Raji (cell line): ENCODE measurements around the gene USP34.

Experiments used
- POLR2A ChIP-seq: IDR thresholded peaks from 2 replicates; pipeline ENCODE4 v1.6.1; 2011; ENCODE audit warnings: low read depth, low read length, control low read depth; ENCODE audit not compliant: insufficient read depth

USP34 gene

GRCh38 chr2:61238219-61239012 lies 232.5 kb downstream of the USP34 start:
- TF ChIP-seq POLR2A, result no peak

- no peak for TF ChIP-seq POLR2A
Observed at GRCh38 chr2:61235716-61236115, 235.2 kb downstream of the USP34 start.

- no peak for TF ChIP-seq POLR2A
Observed at GRCh38 chr2:61233581-61233980, 237.3 kb downstream of the USP34 start.

- TF ChIP-seq POLR2A, result no peak
Observed at GRCh38 chr2:61229936-61230335, 241.0 kb downstream of the USP34 start.

GRCh38 chr2:61222567-61222966 lies 248.3 kb downstream of the USP34 start:
- TF ChIP-seq POLR2A, result no peak

GRCh38 chr2:61221819-61222218 lies 249.1 kb downstream of the USP34 start:
- TF ChIP-seq POLR2A, result no peak

GRCh38 chr2:61220768-61221167 lies 250.1 kb downstream of the USP34 start:
- no peak for TF ChIP-seq POLR2A

GRCh38 chr2:61218817-61219170 lies 252.1 kb downstream of the USP34 start:
- TF ChIP-seq POLR2A, result no peak

GRCh38 chr2:61218076-61218816 lies 252.6 kb downstream of the USP34 start:
- TF ChIP-seq POLR2A, result no peak

GRCh38 chr2:61214171-61214570 lies 256.7 kb downstream of the USP34 start:
- TF ChIP-seq POLR2A, result no peak

GRCh38 chr2:61210332-61210981 lies 260.4 kb downstream of the USP34 start:
- TF ChIP-seq POLR2A, result no peak

- no peak for TF ChIP-seq POLR2A
Observed at GRCh38 chr2:61205132-61205531, 265.8 kb downstream of the USP34 start.

- TF ChIP-seq POLR2A, result no peak
Observed at GRCh38 chr2:61196671-61197070, 274.2 kb downstream of the USP34 start.

- TF ChIP-seq POLR2A, result no peak
Observed at GRCh38 chr2:61193670-61194561, 277.0 kb downstream of the USP34 start.

- TF ChIP-seq POLR2A, result no peak
Observed at GRCh38 chr2:61187085-61187484, 283.8 kb downstream of the USP34 start.
